ENCODE measurements around the gene TM4SF1.

The TM4SF1 gene

DNA sequence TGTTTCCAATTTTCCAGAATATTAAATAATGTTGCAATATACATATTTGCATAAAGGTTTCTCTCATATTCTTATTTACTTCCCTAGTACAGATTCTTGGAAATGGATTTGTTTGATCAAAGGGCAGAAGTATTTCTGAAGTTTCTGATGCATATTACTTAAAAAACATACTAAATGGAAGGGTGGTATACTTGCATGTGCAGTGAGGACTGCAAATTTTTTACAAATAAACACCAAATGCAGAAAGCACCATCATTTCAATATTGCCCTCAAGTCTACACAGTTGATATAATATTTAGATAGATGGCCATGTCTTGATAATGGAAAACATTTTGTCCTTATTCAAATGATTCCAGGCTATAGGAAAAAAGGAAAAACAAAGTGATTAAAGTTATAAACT, 56.3 kb downstream of the TM4SF1 start:
- no peak for DNase-seq (ENCODE audit: low spot score)

DNA sequence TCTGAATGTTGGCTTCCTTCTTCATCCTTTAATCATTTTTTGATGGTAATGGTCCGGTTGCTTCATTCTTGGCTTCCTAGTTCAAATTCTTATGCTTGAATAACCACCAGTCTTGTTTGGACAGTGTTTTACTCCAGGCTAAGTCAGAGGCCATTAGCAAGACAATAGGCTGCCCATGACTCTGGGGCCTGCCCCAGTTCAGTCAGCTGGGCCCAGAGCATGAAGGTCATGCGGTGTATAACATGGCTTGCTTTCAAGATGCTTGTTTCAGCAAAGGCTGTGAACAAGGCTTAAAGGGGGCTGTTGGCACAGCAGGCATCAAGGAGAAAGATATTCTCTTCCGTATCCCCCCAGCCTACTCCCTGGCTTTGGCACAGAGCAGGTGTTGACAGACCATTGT, 57.7 kb downstream of the TM4SF1 start:
- TF ChIP-seq, protein P1, sequence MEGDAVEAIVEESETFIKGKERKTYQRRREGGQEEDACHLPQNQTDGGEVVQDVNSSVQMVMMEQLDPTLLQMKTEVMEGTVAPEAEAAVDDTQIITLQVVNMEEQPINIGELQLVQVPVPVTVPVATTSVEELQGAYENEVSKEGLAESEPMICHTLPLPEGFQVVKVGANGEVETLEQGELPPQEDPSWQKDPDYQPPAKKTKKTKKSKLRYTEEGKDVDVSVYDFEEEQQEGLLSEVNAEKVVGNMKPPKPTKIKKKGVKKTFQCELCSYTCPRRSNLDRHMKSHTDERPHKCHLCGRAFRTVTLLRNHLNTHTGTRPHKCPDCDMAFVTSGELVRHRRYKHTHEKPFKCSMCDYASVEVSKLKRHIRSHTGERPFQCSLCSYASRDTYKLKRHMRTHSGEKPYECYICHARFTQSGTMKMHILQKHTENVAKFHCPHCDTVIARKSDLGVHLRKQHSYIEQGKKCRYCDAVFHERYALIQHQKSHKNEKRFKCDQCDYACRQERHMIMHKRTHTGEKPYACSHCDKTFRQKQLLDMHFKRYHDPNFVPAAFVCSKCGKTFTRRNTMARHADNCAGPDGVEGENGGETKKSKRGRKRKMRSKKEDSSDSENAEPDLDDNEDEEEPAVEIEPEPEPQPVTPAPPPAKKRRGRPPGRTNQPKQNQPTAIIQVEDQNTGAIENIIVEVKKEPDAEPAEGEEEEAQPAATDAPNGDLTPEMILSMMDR (IDR thresholded peaks at IDR 0.05) = no peak
- DNase-seq (ENCODE audit: low spot score) = no peak

More for the DNA sequence above, 56.3 kb downstream of the TM4SF1 start:
- Histone ChIP-seq H3K4me3 (no peak overlapping the region), H3K27ac (no peak overlapping the region)
- TF ChIP-seq, protein P1 (IDR thresholded peaks at IDR 0.05) = no peak

More for the DNA sequence above, 57.7 kb downstream of the TM4SF1 start:
- Histone ChIP-seq H3K4me3 (no peak overlapping the region), H3K27ac (no peak overlapping the region)
